Astrocyte (in vitro differentiated cells and primary cell): ENCODE data around the gene ATAD2B.

Experiments
- EZH2 ChIP-seq: IDR thresholded peaks from 2 replicates; pipeline ENCODE4 v1.6.1; 2012; ENCODE audit warnings: mild to moderate bottlenecking, low read length, inconsistent platforms; ENCODE audit not compliant: insufficient read depth
- TF ChIP-seq, protein P1 (sequence below): IDR thresholded peaks from 2 replicates; pipeline ENCODE4 v1.5.1; 2011; ENCODE audit warnings: low read depth, mild to moderate bottlenecking, inconsistent platforms, low read length, moderate library complexity; ENCODE audit not compliant: insufficient read depth

DNA sequence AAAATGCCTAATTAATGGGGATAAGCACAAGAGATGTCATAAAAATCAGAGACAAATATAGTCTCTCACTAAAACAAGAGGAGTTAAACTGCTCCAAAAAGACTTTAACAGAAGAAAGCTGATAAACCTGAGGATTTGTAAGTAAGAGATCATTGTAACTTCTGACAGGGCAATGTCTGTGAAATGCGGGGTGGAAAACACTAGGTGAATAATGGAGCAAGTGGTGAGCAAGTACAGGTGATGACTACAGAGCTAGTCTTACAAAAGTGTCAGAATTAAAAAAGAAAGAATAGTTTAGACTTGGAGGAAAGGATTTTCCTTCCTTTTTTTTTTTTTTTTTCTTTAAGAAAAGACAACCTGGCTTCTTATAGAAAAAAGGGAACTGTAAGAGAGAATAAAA is 22.7 kb downstream of the ATAD2B start:
- TF ChIP-seq, protein P1, sequence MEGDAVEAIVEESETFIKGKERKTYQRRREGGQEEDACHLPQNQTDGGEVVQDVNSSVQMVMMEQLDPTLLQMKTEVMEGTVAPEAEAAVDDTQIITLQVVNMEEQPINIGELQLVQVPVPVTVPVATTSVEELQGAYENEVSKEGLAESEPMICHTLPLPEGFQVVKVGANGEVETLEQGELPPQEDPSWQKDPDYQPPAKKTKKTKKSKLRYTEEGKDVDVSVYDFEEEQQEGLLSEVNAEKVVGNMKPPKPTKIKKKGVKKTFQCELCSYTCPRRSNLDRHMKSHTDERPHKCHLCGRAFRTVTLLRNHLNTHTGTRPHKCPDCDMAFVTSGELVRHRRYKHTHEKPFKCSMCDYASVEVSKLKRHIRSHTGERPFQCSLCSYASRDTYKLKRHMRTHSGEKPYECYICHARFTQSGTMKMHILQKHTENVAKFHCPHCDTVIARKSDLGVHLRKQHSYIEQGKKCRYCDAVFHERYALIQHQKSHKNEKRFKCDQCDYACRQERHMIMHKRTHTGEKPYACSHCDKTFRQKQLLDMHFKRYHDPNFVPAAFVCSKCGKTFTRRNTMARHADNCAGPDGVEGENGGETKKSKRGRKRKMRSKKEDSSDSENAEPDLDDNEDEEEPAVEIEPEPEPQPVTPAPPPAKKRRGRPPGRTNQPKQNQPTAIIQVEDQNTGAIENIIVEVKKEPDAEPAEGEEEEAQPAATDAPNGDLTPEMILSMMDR, result no peak
- no peak for TF ChIP-seq EZH2
